ELR (cell line): ENCODE measurements around the gene GLS2.
"Not testable (repeated sequence)": the region's sequence is repeated elsewhere in the genome, so short reads cannot be mapped to it uniquely, and the experiment has no call there.

ENCODE experiments used
- DNase-seq: peaks from one replicate; pipeline ENCODE4 v3.0.0-alpha.2; 2015; ENCODE audit warnings: low read depth

The GLS2 gene

GRCh38 chr12:56493409-56494105 is 5.6 kb upstream of the GLS2 start:
- not testable (repeated sequence) for DNase-seq

GRCh38 chr12:56490360-56490759 is 2.4 kb upstream of the GLS2 start:
- DNase-seq = no peak

- DNase-seq = peak; percentile 25
Observed at GRCh38 chr12:56487448-56488040, 417 bp downstream of the GLS2 start.

- DNase-seq = no peak
Observed at GRCh38 chr12:56486694-56487093, 1.3 kb downstream of the GLS2 start.

- DNase-seq = no peak
Observed at GRCh38 chr12:56484566-56484965, 3.4 kb downstream of the GLS2 start.

GRCh38 chr12:56479625-56480024 is 8.3 kb downstream of the GLS2 start:
- no peak for DNase-seq

DNA sequence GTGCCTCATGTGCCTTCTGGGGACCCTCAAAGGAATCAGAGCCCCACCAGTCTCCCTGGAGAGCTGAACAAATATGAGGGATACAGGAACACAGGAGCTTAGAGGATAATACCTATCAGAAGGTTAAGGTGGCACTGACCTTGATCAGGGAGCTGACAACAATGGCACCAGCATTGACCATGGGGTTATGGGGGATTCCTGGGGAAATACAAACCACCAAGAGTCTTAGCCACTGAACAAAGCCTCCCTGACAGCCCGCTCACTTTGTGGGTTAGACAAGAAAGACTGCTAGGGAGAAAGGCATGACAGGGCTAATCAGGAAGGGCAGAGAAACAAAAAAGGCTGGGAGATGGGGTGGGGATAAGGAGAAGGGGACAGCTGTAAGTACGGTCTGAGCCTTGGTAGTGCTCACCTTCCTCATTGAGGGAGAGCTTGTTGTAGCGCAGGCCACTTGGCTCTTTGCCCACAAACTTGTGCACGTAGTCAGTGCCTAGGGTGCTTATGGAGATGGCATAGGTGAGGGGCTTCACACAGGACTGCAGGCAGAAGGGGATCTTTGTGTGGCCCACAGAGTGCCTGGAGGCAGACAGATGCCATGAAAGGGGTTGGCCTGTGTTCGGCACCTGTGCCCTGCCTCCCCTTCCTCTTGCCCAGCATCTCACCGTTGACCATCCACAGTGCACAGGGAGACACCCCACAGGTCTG is 10.3 kb downstream of the GLS2 start:
- DNase-seq = no peak

GRCh38 chr12:56476972-56477432 is 11.0 kb downstream of the GLS2 start:
- DNase-seq = no peak

- DNase-seq = no peak
Observed at GRCh38 chr12:56476143-56476542, 11.8 kb downstream of the GLS2 start.

- DNase-seq = no peak
Observed at GRCh38 chr12:56474389-56474788, 13.6 kb downstream of the GLS2 start.

- no peak for DNase-seq
Observed at GRCh38 chr12:56469007-56469930, 18.7 kb downstream of the GLS2 start.

- peak; percentile 95 for DNase-seq
Observed at GRCh38 chr12:56468216-56469006, 19.6 kb downstream of the GLS2 start, which contains the start of gene SPRYD4. TSS of gene SPRYD4 (plus strand) at chr12:56468578. CDS start at chr12:56468592, 14 bp downstream.

DNA sequence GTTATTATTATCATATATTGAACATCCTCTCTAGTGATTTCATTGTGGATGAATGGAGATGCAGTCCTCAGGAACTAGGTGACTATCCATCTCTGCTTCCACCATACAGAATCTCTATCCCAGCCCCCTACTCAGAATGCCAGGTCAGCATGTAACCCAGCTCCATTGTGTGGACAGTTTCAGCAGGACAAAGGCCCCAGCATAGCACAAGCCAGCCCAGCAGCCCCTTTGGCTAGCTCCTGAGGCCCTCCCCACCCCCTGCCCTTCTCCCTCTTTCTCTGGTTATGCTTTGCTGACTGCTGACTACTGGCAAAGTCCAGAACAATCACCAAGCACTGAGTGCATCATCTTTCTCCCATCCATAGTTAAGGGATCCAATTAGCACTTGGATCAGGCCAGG is 25.4 kb downstream of the GLS2 start:
- DNase-seq = no peak

DNA sequence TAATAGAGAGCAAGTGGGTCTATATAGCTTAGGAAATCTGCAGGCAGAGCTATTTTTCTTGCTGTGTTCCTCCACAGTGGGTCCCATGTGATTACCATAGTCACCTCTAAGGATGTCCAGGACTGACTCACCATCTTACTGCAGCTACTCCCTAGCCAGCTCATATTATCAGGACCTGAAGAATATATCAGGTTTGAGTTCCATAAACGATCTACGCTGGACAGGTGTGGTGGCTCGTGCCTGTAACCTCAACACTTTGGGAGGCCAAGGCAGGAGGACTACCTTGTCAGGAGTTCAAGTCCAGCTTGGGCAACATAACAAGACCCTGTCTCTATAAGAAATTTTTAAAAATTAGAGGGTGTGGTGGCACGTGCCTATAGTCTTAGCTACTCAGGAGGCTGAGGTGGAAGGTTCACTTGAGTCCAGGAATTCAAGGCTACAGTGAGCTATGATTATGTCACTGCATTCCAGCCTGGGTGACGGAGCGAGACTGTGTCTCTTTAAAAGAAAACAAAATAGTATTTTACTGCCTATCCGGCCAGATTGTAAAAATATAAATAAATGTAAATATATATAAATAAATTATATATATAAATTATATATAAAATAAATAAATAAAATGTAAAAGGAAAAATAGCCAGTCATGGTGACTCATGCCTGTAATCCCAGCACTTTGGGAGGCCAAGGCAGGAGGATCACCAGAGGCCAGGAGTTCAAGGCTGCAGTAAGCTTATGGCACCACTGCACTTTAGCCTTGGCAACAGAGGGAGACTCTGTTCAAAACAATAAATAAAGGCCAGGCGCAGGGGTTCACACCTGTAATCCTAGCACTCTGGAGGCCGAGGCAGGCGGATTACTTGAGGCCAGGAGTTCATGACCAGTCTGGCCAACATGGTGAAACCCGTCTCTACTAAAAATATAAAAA is 26.5 kb downstream of the GLS2 start:
- peak; percentile 86 for DNase-seq

GRCh38 chr12:56457817-56458216 is 30.1 kb downstream of the GLS2 start:
- no peak for DNase-seq

DNA sequence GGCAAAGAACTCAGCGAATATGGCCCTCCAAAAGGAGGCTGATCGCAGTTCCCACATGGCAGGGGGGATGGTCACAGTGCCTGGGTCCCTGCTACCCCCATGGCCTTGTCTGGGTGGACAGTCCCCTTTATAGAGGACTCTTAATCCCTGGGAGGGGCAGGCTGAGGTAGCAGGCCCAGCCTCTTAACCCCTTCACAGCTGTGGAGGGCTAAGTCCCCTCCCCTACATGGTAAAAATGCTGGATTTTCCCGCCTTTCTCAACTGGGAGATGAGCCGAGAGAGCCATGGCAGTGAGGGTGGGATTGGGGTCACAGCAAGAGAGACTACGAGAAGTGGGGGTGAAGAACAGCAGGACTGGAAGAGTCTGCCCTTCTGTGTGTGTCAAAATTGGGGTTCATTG is 33.4 kb downstream of the GLS2 start, which contains the start of gene MIP:
Gene MIP, minus strand, starts transcription at position 101 of the 400 bp plus-strand sequence. Its CDS starts 44 bp downstream, at position 57.
- no peak for DNase-seq

DNA sequence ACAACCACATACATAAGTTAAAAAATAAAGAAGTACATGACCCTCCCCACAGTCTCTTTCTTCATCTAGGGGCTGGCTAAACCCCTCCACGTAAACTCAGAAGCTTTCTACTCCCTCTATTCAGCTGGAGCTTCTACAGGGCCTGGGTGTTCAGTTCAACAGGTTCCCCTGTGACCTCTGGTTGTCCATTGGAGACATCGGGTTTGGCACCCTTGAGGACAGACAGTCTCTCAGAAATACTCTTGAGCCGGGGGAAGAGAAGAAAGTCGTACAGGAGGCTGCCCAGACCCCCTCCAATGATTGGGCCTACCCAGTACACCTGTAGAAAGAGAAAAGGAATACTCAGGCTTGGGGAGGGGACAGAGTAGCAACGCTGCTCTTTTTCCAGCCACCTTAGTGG is 36.8 kb downstream of the GLS2 start:
- no peak for DNase-seq

DNA sequence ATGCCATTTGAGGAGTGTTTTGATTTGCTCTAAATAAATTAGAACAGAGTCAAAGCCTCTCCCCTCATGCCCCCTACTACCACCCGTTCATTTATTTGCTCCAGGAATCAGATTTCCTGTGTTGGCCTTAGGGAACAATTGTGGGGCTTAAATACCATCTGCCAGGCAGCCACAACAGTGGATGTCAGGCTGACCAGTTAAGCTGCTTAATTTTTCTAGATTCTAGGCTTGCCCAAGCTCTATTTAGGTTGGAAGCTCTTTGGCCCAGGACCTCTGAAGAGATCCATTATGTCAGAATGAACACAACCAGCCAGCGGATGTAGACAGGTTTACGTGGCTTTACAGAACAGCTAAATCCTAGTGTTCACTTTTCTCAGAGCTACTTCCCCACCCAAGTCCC is 37.7 kb downstream of the GLS2 start:
- DNase-seq = no peak

GRCh38 chr12:56449622-56449984 is 38.4 kb downstream of the GLS2 start:
- DNase-seq = no peak
